IPS-18c (cell line): ENCODE data around the gene STT3B.
"Not testable (repeated sequence)": the region's sequence is repeated elsewhere in the genome, so short reads cannot be mapped to it uniquely, and the experiment has no call there.

Experiments used
- H3K4me3 ChIP-seq: 2 replicates; pipeline ENCODE4 v1.7.0; 2013; ENCODE audit warnings: low read depth, mild to moderate bottlenecking, low read length, moderate library complexity; ENCODE audit not compliant: insufficient read depth
- H3K9me3 ChIP-seq: one replicate; pipeline ENCODE4 v1.6.1; 2013; ENCODE audit warnings: mild to moderate bottlenecking, low read length, moderate library complexity; ENCODE audit not compliant: control insufficient read depth, insufficient read depth

Gene STT3B

GRCh38 chr3:31568649-31569048 is 35.9 kb downstream of the STT3B start:
- Histone ChIP-seq H3K9me3 (no peaks in the 10 kb centered on the region), H3K4me3 (no peak overlapping the region)

- no peaks in the 10 kb centered on the region for H3K9me3 ChIP-seq
- H3K4me3 ChIP-seq: no peak overlapping the region
These were observed 38.6 kb downstream of the STT3B start for GRCh38 chr3:31571325-31571724.

GRCh38 chr3:31572236-31573004 is 39.7 kb downstream of the STT3B start:
- no peaks in the 10 kb centered on the region for H3K9me3 ChIP-seq
- H3K4me3 ChIP-seq: no peak overlapping the region

- Histone ChIP-seq H3K4me3 (no peak overlapping the region), H3K9me3 (no peaks in the 10 kb centered on the region)
These were observed 40.5 kb downstream of the STT3B start for GRCh38 chr3:31573036-31573779.

- Histone ChIP-seq H3K4me3 (no peak overlapping the region), H3K9me3 (no peaks in the 10 kb centered on the region)
These were observed 42.7 kb downstream of the STT3B start for GRCh38 chr3:31575448-31575847.

GRCh38 chr3:31576521-31576920 is 43.8 kb downstream of the STT3B start:
- no peak overlapping the region for H3K4me3 ChIP-seq
- H3K9me3 ChIP-seq: no peaks in the 10 kb centered on the region

- Histone ChIP-seq H3K4me3 (no peak overlapping the region), H3K9me3 (no peaks in the 10 kb centered on the region)
These were observed 44.5 kb downstream of the STT3B start for GRCh38 chr3:31577232-31577631.

GRCh38 chr3:31579828-31580227 is 47.1 kb downstream of the STT3B start:
- no peaks in the 10 kb centered on the region for H3K9me3 ChIP-seq
- H3K4me3 ChIP-seq: no peak overlapping the region

- H3K4me3 ChIP-seq: no peak overlapping the region
- no peaks in the 10 kb centered on the region for H3K9me3 ChIP-seq
These were observed 47.9 kb downstream of the STT3B start for GRCh38 chr3:31580645-31581044.

GRCh38 chr3:31581660-31582059 is 48.9 kb downstream of the STT3B start:
- no peaks in the 10 kb centered on the region for H3K9me3 ChIP-seq
- H3K4me3 ChIP-seq: no peak overlapping the region

- H3K9me3 ChIP-seq: no peaks in the 10 kb centered on the region
- H3K4me3 ChIP-seq: no peak overlapping the region
These were observed 56.5 kb downstream of the STT3B start for GRCh38 chr3:31589228-31589627.

GRCh38 chr3:31590650-31591049 is 57.9 kb downstream of the STT3B start:
- H3K9me3 ChIP-seq: no peaks in the 10 kb centered on the region
- no peak overlapping the region for H3K4me3 ChIP-seq

GRCh38 chr3:31592764-31593163 is 60.0 kb downstream of the STT3B start:
- Histone ChIP-seq H3K4me3 (no peak overlapping the region), H3K9me3 (no peaks in the 10 kb centered on the region)

- no peak overlapping the region for H3K4me3 ChIP-seq
- no peaks in the 10 kb centered on the region for H3K9me3 ChIP-seq
These were observed 63.5 kb downstream of the STT3B start for GRCh38 chr3:31596176-31596575.

GRCh38 chr3:31600431-31600830 is 67.7 kb downstream of the STT3B start:
- Histone ChIP-seq H3K4me3 (no peak overlapping the region), H3K9me3 (no peaks in the 10 kb centered on the region)

- H3K9me3 ChIP-seq, H3K4me3 ChIP-seq: not testable (repeated sequence)
These were observed 72.6 kb downstream of the STT3B start for GRCh38 chr3:31605333-31605732.

GRCh38 chr3:31606453-31606852 is 73.7 kb downstream of the STT3B start:
- Histone ChIP-seq H3K9me3 (peaks cover 5% of the 10 kb centered on the region), H3K4me3 (no peak overlapping the region)

GRCh38 chr3:31610700-31611275 is 78.1 kb downstream of the STT3B start:
- H3K9me3 ChIP-seq: peaks cover 5% of the 10 kb centered on the region
- H3K4me3 ChIP-seq: no peak overlapping the region
